ENCODE results near the gene SERTAD4. TPM values are rescaled to one million over a fixed set of nuclear protein-coding genes. Genes with fewer than 3 reads are reported as not detected.
A peak's percentile ranks its signal among the peaks of the same experiment; 100 is the strongest.
"Not testable (repeated sequence)": the region's sequence is repeated elsewhere in the genome, so short reads cannot be mapped to it uniquely, and the experiment has no call there.

The SERTAD4 gene
- total and polyA plus RNA-seq, 12 donors: 0.04 to 1.7 (median 0.57) TPM; not detected in 1

GRCh38 chr1:210262897-210263272 is 30.3 kb downstream of the SERTAD4 start:
- TF ChIP-seq CTCF (IDR thresholded peaks at IDR 0.05) (no peak), POLR2A (IDR thresholded peaks at IDR 0.05) (no peak)
- no peak overlapping the region for H3K4me3 ChIP-seq
- no peaks in the 10 kb centered on the region for H3K27me3 ChIP-seq
- no peaks in the 10 kb centered on the region for H3K36me3 ChIP-seq (replicated peaks in 1 of 2)
- intact Hi-C loops (cut with DNase I): no loop called here
- 57 to 87% (median 76%) methylated on average over 4 of the region's 4 CpGs for WGBS, 4 donors
- peak overlapping the region in 1 of 5 donors; percentile 38 for H3K27ac ChIP-seq
- H3K9me3 ChIP-seq (replicated peaks in 1 of 3): no peaks in the 10 kb centered on the region
- no peaks in the 10 kb centered on the region for H3K4me1 ChIP-seq (replicated peaks in 1 of 2)
- no peak for DNase-seq

GRCh38 chr1:210263963-210264362 is 31.4 kb downstream of the SERTAD4 start:
- H3K9me3 ChIP-seq (replicated peaks in 1 of 3): no peaks in the 10 kb centered on the region
- no peaks in the 10 kb centered on the region for H3K36me3 ChIP-seq (replicated peaks in 1 of 2)
- TF ChIP-seq CTCF (IDR thresholded peaks at IDR 0.05) (no peak), POLR2A (IDR thresholded peaks at IDR 0.05) (no peak)
- H3K27me3 ChIP-seq: no peaks in the 10 kb centered on the region
- intact Hi-C loops (cut with DNase I): no loop called here
- no peak overlapping the region for H3K4me3 ChIP-seq
- no peaks in the 10 kb centered on the region for H3K4me1 ChIP-seq (replicated peaks in 1 of 2)
- H3K27ac ChIP-seq: no peak overlapping the region
- no peak for DNase-seq

- Histone ChIP-seq H3K4me1 (replicated peaks in 1 of 2) (no peaks in the 10 kb centered on the region), H3K27ac (no peak overlapping the region), H3K36me3 (replicated peaks in 1 of 2) (no peaks in the 10 kb centered on the region), H3K9me3 (replicated peaks in 1 of 3) (no peaks in the 10 kb centered on the region), H3K27me3 (no peaks in the 10 kb centered on the region), H3K4me3 (no peak overlapping the region)
- intact Hi-C loops (cut with DNase I): no loop called here
- no peak for DNase-seq
- TF ChIP-seq POLR2A (IDR thresholded peaks at IDR 0.05) (no peak), CTCF (IDR thresholded peaks at IDR 0.05) (peak in 1 of 6 experiments; percentile 22)
- WGBS, 4 donors: 57 to 79% (median 70%) methylated on average over 9 of the region's 9 CpGs
Observed at GRCh38 chr1:210264496-210265380, 32.1 kb downstream of the SERTAD4 start.

GRCh38 chr1:210265392-210265955 is 32.9 kb downstream of the SERTAD4 start:
- H3K4me1 ChIP-seq (replicated peaks in 1 of 2); intact Hi-C loops (cut with DNase I); H3K27me3 ChIP-seq; H3K27ac ChIP-seq; H3K36me3 ChIP-seq (replicated peaks in 1 of 2); H3K9me3 ChIP-seq (replicated peaks in 1 of 3); H3K4me3 ChIP-seq: not testable (repeated sequence)
- 16 to 36% (median 28%) methylated on average over 4 of the region's 4 CpGs for WGBS, 4 donors
- peak in 4 of 7 donors; percentile 30 to 43 (median 34) for DNase-seq

Data from adrenal gland (tissue), 12 donors.